Thyroid gland (tissue), 4 donors: ENCODE data around the gene ARHGEF35.

Experiments
- CTCF ChIP-seq, 6 experiments: fragments of 200-600 bp in 3 of 6; fragments of 450-650 bp in 3 of 6; sonication (generic) in 3 of 6; IDR thresholded peaks; one replicate each; pipeline ENCODE4 v1.5.1; 2016 to 2019; ENCODE audit warnings: antibody characterized with exemption in 6 of 6, mild to moderate bottlenecking in 2 of 6, inconsistent platforms in 1 of 6, moderate library complexity in 1 of 6
- POLR2A ChIP-seq, 2 donors: fragments of 450-650 bp; IDR thresholded peaks; one replicate each; pipeline ENCODE4 v1.6.1; 2017; ENCODE audit warnings: antibody characterized with exemption in 2 of 2, mild to moderate bottlenecking in 2 of 2, moderate library complexity in 1 of 2

- TF ChIP-seq CTCF (IDR thresholded peaks at IDR 0.05) (no peak), POLR2A (IDR thresholded peaks at IDR 0.05) (no peak)
Observed at GRCh38 chr7:144142187-144142586, 53.4 kb downstream of the ARHGEF35 start.
